ENCODE results near the gene PET117.
"Not testable (repeated sequence)": the region's sequence is repeated elsewhere in the genome, so short reads cannot be mapped to it uniquely, and the experiment has no call there.

PET117 gene

DNA sequence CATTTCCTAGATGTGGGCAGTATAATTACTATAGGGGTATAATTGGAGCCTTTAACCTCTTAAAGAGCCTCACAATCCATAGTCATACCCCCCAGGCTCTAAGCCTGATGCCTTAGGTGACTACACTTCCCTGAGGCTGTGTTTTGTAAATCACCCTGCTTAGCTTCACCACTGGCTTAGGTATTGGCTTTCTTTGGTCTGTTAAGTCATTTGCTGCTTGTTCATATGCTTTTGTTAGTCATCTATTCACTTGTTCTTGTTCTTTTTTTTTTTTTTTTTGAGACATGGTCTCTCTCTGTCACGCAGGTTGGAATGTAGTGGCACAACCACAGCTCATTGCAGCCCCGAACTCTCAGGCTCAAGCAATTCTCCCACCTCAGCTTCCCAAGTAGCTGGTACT is 26.7 kb downstream of the PET117 start:
- DNase-seq (ENCODE audit: low spot score): no peak

DNA sequence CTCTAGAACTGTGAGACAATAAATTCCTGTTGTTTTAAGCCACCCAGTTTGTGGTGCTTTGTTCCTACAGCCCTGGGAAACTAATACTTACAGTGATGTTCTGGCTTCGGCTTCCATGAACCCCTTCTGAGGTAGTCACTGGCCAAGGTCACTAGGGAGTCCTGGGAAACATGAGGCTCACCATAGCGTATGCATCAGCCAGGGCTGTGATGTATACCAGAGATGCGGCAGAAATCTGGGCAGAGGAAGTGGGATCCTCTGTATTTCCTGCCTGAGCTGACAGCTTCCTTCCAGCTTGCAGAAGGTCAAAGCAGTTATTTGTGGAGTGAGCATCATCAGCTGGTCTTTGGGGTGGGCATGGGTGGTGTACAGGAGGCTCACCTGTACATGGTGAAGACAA is 27.9 kb downstream of the PET117 start:
- DNase-seq (ENCODE audit: low spot score): no peak

DNA sequence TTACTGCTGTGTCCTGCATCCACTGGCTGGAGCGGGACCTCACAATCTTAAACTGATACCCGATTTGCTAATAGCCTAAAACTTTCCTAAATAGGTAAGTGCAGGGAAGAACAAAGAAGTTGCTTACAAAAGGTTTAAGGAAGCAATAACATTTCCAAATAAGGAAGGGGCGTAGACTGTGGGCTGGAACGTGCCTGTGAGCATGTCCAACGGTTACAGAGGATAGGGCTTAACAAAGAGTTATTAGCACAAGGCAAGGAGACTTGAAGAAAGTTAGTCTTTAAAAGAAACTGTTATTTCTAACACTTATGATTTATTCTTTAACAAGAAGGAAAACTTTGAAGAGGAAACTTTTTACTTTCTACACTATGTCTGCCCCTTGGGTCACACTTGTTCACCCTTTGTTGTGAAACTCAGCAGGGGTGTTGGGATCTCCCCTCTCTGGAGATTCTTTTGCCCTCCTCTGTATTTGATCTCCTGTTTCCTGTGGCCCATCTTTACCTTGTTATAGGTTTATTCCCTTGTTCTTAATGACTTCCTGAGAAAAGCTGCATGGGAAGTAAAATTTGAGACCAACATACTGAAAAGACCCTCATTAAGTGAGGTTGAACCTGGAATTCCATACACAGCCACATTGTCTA is 28.7 kb downstream of the PET117 start:
- no peak for DNase-seq (ENCODE audit: low spot score)

DNA sequence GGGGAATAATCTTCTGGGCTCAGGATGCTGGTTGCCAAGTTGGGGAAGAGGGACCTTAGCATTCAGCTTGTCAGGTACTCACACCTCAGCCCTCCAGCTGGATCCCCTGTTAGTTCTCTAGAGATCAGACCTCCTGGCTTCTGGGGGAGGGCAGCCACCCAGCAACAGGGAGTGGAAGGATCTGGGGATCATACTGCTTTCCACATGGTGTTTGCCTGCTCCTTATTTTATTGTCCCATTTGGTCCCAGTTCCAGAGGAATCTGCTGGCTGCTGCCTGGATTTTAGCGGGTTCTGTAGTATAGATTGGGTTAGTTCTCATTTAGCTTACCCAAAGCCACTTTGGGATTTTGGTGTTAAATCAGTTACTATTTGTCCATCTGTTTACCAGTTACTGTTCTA is 29.3 kb downstream of the PET117 start:
- no peak for DNase-seq (ENCODE audit: low spot score)

DNA sequence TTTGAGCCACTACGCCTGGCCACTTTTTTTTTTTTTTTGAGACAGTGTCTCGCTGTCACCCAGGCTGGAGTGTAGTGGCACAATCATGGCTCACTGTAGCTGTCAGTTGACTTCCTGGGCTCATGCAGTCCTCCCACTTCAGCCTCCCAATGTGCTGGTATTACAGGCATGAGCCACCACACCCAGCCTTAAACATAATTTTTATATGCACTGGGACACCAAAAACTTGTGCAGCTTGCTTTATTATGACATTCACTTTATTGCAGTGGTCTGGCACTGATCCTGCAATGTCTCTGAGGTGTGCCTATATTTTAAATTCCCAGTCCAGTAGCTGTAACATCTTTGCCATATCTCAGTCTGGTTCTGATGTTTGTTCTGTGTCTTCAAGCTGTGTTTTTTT is 34.7 kb downstream of the PET117 start:
- DNase-seq (ENCODE audit: low spot score): no peak

DNA sequence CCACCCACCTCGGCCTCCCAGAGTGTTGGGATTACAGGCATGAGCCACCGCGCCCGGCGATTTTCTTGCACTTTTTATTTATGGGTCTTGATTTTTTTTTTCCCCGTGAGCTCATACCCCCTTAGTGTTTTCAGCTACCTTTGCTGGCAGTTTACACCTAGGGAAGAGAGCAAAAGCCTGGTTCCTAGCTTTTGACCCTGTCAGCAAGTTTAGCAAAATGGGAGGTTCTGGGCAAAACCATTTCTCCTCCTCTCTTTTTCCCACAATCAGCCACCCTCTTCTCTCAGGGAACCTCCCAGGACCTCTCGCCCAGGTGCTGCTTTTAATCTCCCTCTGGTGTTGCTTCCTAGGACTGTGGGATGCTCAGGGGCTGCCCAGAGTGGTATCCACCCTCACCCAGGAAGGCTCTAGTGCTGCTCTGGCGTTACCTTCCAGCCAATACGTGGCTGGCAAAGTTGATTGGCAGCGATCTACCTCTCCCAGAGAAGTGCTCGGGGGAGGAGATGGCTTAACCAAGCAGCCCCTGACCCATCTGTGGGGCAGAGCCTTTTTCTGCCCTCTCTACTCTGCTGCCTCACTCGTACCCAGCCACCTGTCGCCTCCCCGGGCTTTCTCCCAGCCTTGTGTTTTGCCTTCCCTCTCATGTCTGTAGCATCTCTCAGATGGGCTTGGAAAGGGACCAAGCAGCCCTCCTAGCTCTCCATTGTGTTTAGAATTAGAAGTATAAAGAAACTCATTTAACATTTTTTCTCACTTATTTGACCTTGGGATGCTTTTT is 37.4 kb downstream of the PET117 start:
- no peak for DNase-seq (ENCODE audit: low spot score)

DNA sequence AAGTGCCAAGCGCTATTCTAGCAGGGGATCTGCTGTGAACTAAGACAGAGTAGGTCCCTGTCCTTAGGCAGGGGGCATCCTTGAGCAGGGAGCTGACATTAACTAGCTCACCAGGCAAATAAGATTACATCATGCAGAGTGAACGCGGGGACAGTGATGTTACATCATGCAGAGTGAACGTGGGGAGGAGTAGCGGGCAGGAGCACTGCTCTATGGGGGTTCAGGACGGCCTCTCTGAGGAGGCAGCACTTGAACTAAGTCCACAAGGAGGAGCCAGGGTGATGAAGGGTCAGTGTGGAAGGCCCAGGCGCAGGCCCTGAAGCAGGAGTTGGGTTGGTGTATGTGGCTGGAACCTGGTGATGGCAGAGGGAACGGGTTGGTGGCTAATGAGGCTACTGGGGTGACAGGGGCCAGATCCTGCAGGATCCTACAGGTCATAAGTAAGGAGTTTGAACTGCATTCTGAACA is 38.7 kb downstream of the PET117 start:
- no peak for DNase-seq (ENCODE audit: low spot score)

DNA sequence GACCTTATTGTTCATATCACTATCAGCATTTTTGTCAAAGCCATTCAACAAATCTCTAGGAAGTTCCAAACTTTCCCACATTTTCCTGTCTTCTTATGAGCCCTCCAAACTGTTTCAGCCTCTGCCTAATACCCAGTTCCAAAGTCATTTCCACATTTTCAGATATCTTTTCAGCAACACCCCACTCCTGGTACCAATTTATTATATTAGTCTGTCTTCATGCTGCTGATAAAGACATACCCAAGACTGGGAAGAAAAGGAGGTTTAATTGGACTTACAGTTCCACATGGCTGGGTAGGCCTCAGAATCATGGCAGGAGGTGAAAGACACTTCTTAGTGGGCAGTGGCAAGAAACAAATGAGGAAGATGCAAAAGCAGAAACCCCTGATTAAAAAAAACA is 42.7 kb downstream of the PET117 start:
- DNase-seq (ENCODE audit: low spot score): not testable (repeated sequence)

DNA sequence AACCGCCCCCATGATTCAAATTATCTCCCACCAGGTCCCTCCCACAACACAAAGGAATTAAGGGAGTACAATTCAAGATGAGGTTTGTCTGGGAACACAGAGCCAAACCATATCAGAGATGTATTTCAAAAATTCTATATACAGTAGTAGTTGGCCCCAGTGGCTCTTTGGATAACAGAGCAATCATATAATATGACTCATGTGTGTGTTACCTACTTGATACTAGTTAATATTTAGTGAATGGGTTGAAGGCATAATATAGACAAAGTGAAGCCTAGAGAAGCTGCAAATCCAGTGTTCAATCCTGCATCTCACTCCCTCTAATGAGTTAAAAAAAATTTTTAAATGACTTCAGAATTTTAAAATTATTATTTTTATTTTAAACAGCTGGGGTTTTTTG is 43.2 kb downstream of the PET117 start:
- no peak for DNase-seq (ENCODE audit: low spot score)

DNA sequence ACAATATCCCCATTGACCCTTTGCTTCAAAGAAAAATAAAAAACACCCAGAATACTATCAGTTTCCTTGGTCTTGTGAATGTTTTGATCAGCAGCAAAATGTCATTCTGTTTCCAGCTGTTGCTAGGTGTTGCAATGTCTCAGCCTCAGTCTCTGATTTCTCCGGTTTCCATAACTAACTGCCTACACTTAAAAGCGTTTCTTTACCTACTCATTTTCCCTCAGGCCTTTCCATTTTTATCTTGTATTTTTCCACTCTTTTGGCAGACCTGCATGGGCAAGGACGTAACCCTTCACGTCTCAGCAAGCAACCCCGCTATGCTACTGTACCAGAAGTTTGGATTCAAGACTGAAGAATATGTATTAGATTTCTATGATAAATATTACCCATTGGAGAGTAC is 49.4 kb downstream of the PET117 start:
- DNase-seq (ENCODE audit: low spot score): no peak

DNA sequence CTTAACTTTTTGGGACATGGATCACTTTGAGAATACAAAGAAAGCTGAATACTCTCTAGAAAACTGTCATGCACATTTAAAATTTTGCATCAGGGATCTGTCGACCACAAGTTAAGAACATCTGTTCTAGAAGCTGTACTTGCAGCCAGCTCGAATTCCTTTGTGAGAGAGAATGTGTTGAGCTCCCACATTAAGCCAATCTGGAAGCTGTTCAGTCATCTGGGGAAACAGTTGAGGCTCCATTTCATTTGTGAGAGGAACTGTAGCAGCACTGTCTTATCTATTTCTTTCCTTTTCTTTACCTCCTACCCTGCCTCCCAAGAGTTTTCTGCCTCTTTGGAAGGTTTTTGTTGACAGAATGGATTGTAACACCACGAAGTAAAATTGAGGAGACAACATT is 50.8 kb downstream of the PET117 start:
- no peak for DNase-seq (ENCODE audit: low spot score)

DNA sequence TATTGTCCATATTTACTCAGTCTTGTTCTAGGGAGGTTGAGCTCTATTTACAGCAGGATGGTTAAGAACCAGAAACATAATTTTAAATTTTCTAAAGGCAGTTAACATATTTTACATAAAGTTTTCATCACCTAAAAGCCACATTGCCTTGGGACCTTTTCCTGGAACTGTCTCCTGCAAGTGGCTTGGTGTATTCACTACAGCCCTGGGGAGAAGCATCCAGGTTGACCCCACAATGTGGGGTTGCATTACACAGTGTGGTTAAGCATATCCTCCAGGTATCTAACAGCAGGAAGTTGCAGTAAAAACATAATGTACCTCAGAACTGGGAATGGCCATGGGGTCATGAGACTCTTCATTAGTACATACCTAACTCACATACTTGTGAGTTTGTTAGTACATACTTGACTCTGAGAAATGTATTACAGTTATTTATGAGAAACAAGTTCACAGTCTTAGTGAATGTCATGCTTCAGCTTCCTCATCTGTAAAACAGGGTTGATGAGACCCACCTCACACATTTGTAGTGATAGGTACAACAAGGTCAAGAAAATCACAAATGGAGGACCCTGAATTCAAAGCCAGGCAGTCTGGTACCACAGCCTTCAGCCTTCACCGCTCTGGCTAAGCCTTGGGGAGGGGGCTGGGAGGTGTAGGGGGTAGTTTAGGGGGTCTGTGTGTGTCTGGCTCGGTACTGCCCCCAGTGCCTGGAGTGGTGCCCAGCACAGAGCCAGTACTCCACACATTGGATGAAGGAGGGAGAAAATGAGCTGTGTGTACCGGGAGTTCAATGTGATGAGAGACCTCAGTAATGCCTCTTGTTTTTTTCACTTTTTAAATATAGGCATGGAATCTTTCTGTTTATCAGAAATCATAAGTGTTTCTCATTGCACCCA is 52.9 kb downstream of the PET117 start:
- DNase-seq (ENCODE audit: low spot score): no peak

DNA sequence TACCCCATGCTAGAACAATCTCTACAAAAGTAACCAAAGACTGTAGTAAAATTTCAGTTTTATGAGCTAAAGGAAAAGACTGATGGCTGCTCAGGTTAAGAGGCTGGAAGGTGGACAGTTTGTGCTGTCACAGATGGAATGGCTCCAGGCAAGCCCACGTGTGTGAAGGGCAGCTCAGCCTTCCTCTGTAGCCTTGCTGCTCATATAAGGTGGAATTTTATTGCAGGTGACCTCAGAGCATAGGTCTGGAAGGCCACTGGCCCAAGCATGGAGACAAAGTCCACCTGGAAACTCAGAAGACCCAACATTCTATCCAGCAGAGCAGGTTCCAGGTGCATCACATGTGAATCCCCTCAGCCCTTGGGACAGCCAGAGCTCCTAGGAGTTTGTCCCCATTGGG is 53.6 kb downstream of the PET117 start:
- no peak for DNase-seq (ENCODE audit: low spot score)

All from hematopoietic multipotent progenitor cell treated with erythropoietin and hydrocortisone succinate and interleukin-3 and kit ligand, for 15 days (in vitro differentiated cells).